K562 (cell line): Measurements from ENCODE around the gene TSPYL4. TPM values are rescaled to one million over a fixed set of nuclear protein-coding genes. Genes with fewer than 3 reads are reported as not detected.

Experiments used
- BACH1 ChIP-seq: fragments of 200-800 bp; sonication (Bioruptor generic); IDR thresholded peaks from 2 replicates; pipeline ENCODE4 v1.6.1; 2016; ENCODE audit warnings: missing genetic modification characterization, missing compliant biosample characterization
- CHAMP1 ChIP-seq: fragments of 450-650 bp; IDR thresholded peaks from 2 replicates; pipeline ENCODE4 v1.6.1; 2016; ENCODE audit warnings: mild to moderate bottlenecking
- CHD7 ChIP-seq: fragments of 200-600 bp; sonication (generic); IDR thresholded peaks from one replicate; pipeline ENCODE4 v1.6.1; 2012; ENCODE audit warnings: mild to moderate bottlenecking, low read depth, low read length, inconsistent platforms
- MTA1 ChIP-seq: fragments of 450-650 bp; IDR thresholded peaks from 2 replicates; pipeline ENCODE4 v1.6.1; 2017; ENCODE audit warnings: borderline replicate concordance
- MXI1 ChIP-seq: IDR thresholded peaks from 2 replicates; pipeline ENCODE4 v1.6.1; 2011; ENCODE audit warnings: low read depth, mild to moderate bottlenecking, improper control_type of control experiment, low read length
- NFATC3 ChIP-seq: fragments of 450-650 bp; IDR thresholded peaks from 2 replicates; pipeline ENCODE4 v1.6.1; 2017; ENCODE audit warnings: mild to moderate bottlenecking
- POLR2H ChIP-seq: IDR thresholded peaks from 2 replicates; pipeline ENCODE4 v1.6.1; 2016; ENCODE audit warnings: missing genetic modification characterization, low read depth, mild to moderate bottlenecking, control low read depth, missing compliant biosample characterization, moderate library complexity
- ZC3H8 ChIP-seq: fragments of 450-650 bp; IDR thresholded peaks from 2 replicates; pipeline ENCODE4 v1.6.1; 2017
- polyA plus RNA-seq, 8 experiments: library from polyadenylated mRNA; depleted of rRNA in 4 of 8; stranded (reverse) in 5 of 8; unstranded in 3 of 8; fragments of >200 nt; fragmentation: Nextera tagmentation in 2 of 8; fragmentation: Illumina TruSeq in 1 of 8; extraction: Ambion mirVana in 2 of 8; extraction: Trizol in 1 of 8; gene quantifications; 2 replicates each; pipeline versions ENCODE4 v1.2.1 to v1.2.3, GENCODE V29; 2011 to 2014; ENCODE audit warnings: inconsistent platforms in 1 of 8, missing spikeins in 1 of 8
- total RNA-seq, 7 experiments: library from RNA; depleted of rRNA in 6 of 7; stranded (reverse); fragments of >200 nt in 6 of 7; fragmentation: Illumina TruSeq in 2 of 7; extraction: Trizol in 2 of 7; gene quantifications; 2 replicates each; pipeline versions ENCODE4 v1.2.1 to v1.2.3, GENCODE V29; 2011 to 2021; ENCODE audit warnings: low replicate concordance in 1 of 7

TSPYL4 gene
- total and polyA plus RNA-seq, 9 of the 15 experiments (the other 6 are each of a cell fraction or from before 2014, with no cell fraction given): 0.69 to 18.0 (median 9.1) TPM

- no peak for TF ChIP-seq CHD7
- TF ChIP-seq MTA1: peak; percentile 30; the same call in 1 of the 2 replicates
- TF ChIP-seq MXI1: no peak
- TF ChIP-seq CHAMP1: peak; percentile 28; the same call in 1 of the 2 replicates
- no peak for TF ChIP-seq NFATC3
- no peak for TF ChIP-seq ZC3H8
- 0 out of 2 replicates have a peak, but pooled peaks have one; percentile 38 for TF ChIP-seq POLR2H
- TF ChIP-seq BACH1 (tag): no peak
Measured at GRCh38 chr6:116268589-116269293, 14.9 kb upstream of the TSPYL4 start (continued).
